Limb (tissue), 2 donors: ENCODE measurements around the gene CLEC16A.

ENCODE experiments used
- DNase-seq, 2 donors: peaks; one replicate each; pipeline ENCODE4 v3.0.0-alpha.2; 2016; ENCODE audit errors: extremely low spot score in 2 of 2

The CLEC16A gene

GRCh38 chr16:11036868-11037410 is 92.6 kb downstream of the CLEC16A start:
- DNase-seq: no peak

- DNase-seq: no peak
Measured at GRCh38 chr16:11038305-11038704, 93.9 kb downstream of the CLEC16A start.

DNA sequence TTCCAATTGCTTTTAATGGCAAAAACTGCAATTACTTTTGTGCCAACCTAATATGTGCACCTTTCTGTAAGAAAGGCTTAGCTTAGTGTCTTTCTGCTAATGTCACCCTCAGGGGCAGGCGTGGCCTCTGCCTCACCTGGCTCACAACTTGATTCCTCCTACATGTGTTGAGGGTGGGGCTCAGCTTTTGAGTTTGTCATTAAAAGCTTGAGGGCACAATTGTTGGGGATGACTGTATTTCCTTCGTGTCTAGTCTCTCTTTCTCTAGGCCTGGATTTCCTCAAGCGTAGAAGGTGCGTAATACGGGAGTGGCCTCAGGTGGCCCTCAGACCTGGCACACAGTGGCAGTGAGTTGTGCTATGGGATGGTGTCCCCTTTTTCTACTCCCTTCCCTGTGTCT is 94.4 kb downstream of the CLEC16A start:
- no peak for DNase-seq

- no peak for DNase-seq
Measured at GRCh38 chr16:11039726-11040125, 95.4 kb downstream of the CLEC16A start.

DNA sequence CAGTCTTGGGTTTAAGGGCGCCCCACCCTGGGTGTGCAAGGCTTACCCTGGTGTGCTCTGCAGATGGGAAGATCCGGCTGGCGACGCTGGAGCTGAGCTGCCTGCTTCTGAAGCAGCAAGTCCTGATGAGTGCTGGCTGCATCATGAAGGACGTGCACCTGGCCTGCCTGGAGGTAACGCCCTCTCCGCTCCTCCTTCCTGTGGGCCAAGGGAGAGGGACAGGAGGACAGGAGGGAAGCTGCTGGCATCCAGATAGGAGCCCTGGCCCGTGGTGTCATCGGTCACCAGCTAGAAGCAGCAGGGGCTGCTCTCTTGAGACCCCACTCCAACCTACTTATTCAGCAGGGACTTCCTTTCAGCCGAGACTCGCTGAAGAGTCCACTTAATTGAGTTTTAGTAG is 97.8 kb downstream of the CLEC16A start:
- DNase-seq: no peak

DNA sequence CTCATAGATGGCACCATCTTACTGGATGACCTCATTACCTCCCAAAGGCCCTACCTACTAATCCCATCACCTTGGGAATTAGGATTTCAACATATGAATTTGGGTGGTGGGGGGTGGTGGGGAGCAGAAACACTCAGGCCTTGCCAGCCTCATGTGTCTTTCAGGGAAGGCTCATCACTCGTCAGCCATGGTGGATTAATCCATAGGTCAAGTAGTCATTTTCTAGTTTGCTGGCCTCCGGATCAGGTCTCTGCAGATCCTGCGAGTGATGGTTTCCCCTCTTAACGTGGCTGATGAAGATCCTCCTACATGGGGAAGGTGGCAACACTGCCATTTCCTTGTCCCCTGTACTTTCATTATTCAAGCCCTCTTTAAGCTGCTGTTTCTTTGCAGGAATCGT is 101.1 kb downstream of the CLEC16A start:
- no peak for DNase-seq

DNA sequence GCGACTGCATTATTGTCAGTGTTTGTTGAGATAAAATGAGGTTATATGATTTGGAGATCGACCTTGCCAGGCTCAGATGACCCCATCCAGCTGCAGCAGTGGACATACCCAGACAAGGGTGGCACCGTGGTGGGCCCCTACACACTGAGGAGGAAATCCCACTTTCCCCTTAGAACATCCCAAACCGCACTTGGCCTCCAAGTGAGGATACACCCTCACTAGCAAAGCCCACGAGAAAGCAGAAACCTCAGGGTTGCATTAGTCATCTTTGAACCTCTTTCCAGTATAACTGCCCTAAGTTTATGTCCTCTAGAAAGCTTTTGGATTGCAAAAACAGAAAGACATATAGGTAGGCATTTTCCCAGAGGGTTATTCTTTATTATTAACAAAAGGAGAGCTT is 101.5 kb downstream of the CLEC16A start:
- no peak for DNase-seq

GRCh38 chr16:11046382-11046931 is 102.1 kb downstream of the CLEC16A start:
- DNase-seq: no peak

GRCh38 chr16:11047057-11047456 is 102.7 kb downstream of the CLEC16A start:
- DNase-seq: peak in 1 of 2 donors; percentile 74

GRCh38 chr16:11047939-11048800 is 103.8 kb downstream of the CLEC16A start:
- DNase-seq: no peak

GRCh38 chr16:11049396-11050059 is 105.2 kb downstream of the CLEC16A start:
- no peak for DNase-seq

DNA sequence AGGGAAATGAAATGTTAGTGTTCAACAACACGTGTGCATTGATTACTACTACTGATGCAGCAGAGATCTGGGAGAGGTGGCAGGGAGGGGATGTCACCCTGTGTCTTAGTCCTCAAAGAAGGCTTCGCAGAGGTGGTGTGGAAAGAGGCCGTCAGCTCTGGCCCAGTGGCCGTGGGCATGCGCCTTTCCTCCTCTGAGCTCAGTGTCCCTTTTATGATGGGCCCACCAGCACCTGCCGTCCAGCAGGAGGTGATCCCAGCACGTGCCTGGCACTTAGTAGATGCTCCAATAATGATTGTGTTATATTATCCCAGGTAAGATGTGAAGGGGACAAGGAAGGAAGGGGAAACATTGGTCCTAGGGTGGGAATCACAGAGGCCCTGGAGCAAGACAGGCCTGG is 106.2 kb downstream of the CLEC16A start:
- no peak for DNase-seq

DNA sequence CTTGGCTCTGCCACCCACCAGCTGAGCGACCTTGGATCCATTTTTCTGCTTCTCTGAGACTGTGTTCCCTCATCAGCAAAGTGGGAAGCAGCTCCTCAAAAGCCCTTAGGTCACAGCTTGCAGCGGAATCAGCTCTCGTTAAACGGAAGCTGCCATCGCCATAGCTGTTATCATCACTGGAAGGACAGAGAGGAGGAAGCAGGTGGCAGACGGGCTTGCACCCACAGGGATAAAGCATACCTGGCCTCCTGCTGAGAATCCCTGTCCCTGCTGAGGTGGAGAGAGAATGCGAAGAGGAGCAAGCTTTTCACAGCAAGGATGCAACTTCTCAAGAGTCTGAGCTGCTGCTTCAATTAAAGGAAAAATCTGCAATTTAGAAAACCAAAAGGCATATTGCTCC is 106.6 kb downstream of the CLEC16A start:
- no peak for DNase-seq

DNA sequence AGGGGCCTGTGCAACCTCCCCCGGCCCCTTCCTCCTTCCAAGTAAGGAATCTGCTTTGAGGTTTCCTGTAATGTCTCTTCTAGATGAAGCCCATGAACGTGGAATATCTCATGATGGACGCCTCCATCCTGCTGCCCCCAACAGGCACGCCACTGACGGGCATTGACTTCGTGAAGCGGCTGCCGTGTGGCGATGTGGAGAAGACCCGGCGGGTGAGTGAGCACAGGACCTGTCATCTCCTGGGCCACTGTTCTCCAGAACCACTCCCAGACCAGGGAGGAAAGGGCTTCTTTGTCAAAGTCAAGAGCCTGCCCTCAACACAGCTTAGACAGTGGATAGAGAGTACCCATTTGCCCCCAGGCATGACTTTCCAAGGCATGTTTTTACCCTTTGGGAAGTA is 107.1 kb downstream of the CLEC16A start:
- no peak for DNase-seq

GRCh38 chr16:11051879-11052808 is 107.8 kb downstream of the CLEC16A start:
- DNase-seq: no peak

- DNase-seq: no peak
Measured at GRCh38 chr16:11053916-11054460, 109.6 kb downstream of the CLEC16A start.

GRCh38 chr16:11056090-11056992 is 112.0 kb downstream of the CLEC16A start:
- DNase-seq: no peak

- no peak for DNase-seq
Measured at GRCh38 chr16:11056993-11057649, 112.8 kb downstream of the CLEC16A start.

DNA sequence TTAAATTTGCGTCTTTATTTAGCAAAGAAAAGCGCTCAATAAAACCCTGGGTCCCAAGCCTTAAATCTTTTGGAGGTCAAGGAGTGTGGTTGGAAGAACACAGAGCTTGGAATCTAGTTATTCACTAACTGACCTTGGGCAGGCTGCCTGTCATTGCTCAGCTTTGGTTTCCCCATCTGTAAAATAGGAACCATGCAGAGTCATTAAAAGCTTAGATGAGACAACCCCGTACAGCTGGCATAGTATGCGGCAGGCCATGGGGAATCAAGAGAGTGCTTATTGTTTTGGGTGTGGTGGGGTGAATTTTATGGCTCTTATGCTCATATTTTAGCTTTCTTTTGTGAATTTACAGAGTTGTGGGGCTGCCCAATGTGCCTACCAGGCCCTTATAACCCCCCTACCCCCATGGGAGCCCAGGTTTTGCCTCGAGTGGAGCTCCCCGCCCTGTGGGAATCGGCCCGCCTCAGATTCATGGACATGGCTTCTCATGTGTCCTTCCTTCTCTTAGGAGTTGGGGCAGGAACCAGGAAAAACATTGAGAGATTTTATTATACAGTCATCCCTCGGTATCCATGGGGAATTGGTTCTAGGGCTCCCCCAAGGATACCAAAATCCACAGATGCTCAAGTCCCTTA is 113.5 kb downstream of the CLEC16A start:
- no peak for DNase-seq
